ENCODE measurements around the gene POLE.

Gene POLE

GRCh38 chr12:132593521-132593920, 93.6 kb downstream of the POLE start:
- DNase-seq: no peak

- DNase-seq: no peak
Observed at GRCh38 chr12:132593071-132593470, 94.1 kb downstream of the POLE start.

- DNase-seq: no peak
Observed at GRCh38 chr12:132592282-132592970, 94.7 kb downstream of the POLE start.

GRCh38 chr12:132591107-132591935, 95.8 kb downstream of the POLE start:
- DNase-seq: no peak

GRCh38 chr12:132588821-132589669, 98.1 kb downstream of the POLE start:
- DNase-seq: no peak

- no peak for DNase-seq
Observed at GRCh38 chr12:132588319-132588718, 98.8 kb downstream of the POLE start.

GRCh38 chr12:132587781-132588180, 99.4 kb downstream of the POLE start:
- no peak for DNase-seq

GRCh38 chr12:132586929-132587328, 100.2 kb downstream of the POLE start:
- no peak for DNase-seq

- no peak for DNase-seq
Observed at GRCh38 chr12:132585177-132585576, 102.0 kb downstream of the POLE start.

GRCh38 chr12:132584429-132584828, 102.7 kb downstream of the POLE start:
- no peak for DNase-seq

- no peak for DNase-seq
Observed at GRCh38 chr12:132583736-132584135, 103.4 kb downstream of the POLE start.

GRCh38 chr12:132583411-132583710, 103.8 kb downstream of the POLE start:
- DNase-seq: no peak

GRCh38 chr12:132582582-132583410, 104.3 kb downstream of the POLE start:
- DNase-seq: no peak

- no peak for DNase-seq
Observed at GRCh38 chr12:132582058-132582420, 105.1 kb downstream of the POLE start.

GRCh38 chr12:132581348-132582057, 105.6 kb downstream of the POLE start:
- DNase-seq: no peak

- no peak for DNase-seq
Observed at GRCh38 chr12:132580701-132581292, 106.3 kb downstream of the POLE start.

- no peak for DNase-seq
Observed at GRCh38 chr12:132579744-132580143, 107.4 kb downstream of the POLE start.

- no peak for DNase-seq
Observed at GRCh38 chr12:132578826-132579225, 108.3 kb downstream of the POLE start.

GRCh38 chr12:132578118-132578517, 109.0 kb downstream of the POLE start:
- DNase-seq: no peak

GRCh38 chr12:132577191-132577920, 109.8 kb downstream of the POLE start:
- no peak for DNase-seq

- no peak for DNase-seq
Observed at GRCh38 chr12:132576701-132577100, 110.4 kb downstream of the POLE start.

Measured in activated CD8-positive, alpha-beta memory T cell treated with anti-CD3 and anti-CD28 coated beads for 24 hours (primary cell).